Hepatocyte (in vitro differentiated cells): Measurements from ENCODE around the gene PHF21B. TPM values are rescaled to one million over a fixed set of nuclear protein-coding genes. Genes with fewer than 3 reads are reported as not detected.
"Not testable (repeated sequence)": the region's sequence is repeated elsewhere in the genome, so short reads cannot be mapped to it uniquely, and the experiment has no call there.

ENCODE experiments used
- DNase-seq: peaks from one replicate; pipeline ENCODE4 v3.0.0-alpha.2; 2016; ENCODE audit warnings: low spot score
- H2AFZ ChIP-seq: fragments of 200-600 bp; sonication (generic); 2 replicates; pipeline ENCODE4 v1.6.0; 2016; ENCODE audit warnings: antibody characterized with exemption, mild to moderate bottlenecking
- H3K27ac ChIP-seq: fragments of 200-600 bp; sonication (generic); 2 replicates; pipeline ENCODE4 v1.5.1; 2016; ENCODE audit warnings: mild to moderate bottlenecking
- H3K27me3 ChIP-seq: fragments of 200-600 bp; sonication (generic); 2 replicates; pipeline ENCODE4 v1.6.1; 2016
- H3K36me3 ChIP-seq: fragments of 200-600 bp; sonication (generic); replicated peaks from 2 replicates; pipeline ENCODE4 v1.5.1; 2016; ENCODE audit warnings: low read depth; ENCODE audit not compliant: insufficient read depth
- H3K4me1 ChIP-seq: fragments of 200-600 bp; sonication (generic); 2 replicates; pipeline ENCODE4 v1.5.1; 2016; ENCODE audit warnings: mild to moderate bottlenecking, moderate library complexity; ENCODE audit not compliant: insufficient read depth
- H3K4me2 ChIP-seq: fragments of 200-600 bp; sonication (generic); 2 replicates; pipeline ENCODE4 v1.6.0; 2016
- H3K4me3 ChIP-seq: fragments of 200-600 bp; sonication (generic); 2 replicates; pipeline ENCODE4 v1.5.1; 2016; ENCODE audit warnings: mild to moderate bottlenecking
- H3K79me2 ChIP-seq: fragments of 200-600 bp; sonication (generic); 2 replicates; pipeline ENCODE4 v1.6.0; 2017; ENCODE audit warnings: mild to moderate bottlenecking
- H3K9me2 ChIP-seq: fragments of 200-600 bp; sonication (generic); replicated peaks from 2 replicates; pipeline ENCODE4 v1.6.0; 2017; ENCODE audit warnings: mild to moderate bottlenecking; ENCODE audit not compliant: insufficient read depth
- H3K9me3 ChIP-seq: fragments of 200-600 bp; sonication (generic); 2 replicates; pipeline ENCODE4 v1.5.1; 2016; ENCODE audit warnings: low read depth, mild to moderate bottlenecking
- H4K20me1 ChIP-seq: fragments of 200-600 bp; sonication (generic); 2 replicates; pipeline ENCODE4 v1.6.0; 2016; ENCODE audit warnings: mild to moderate bottlenecking; ENCODE audit not compliant: insufficient read depth, poor library complexity, severe bottlenecking
- CTCF ChIP-seq: fragments of 200-600 bp; sonication (generic); IDR thresholded peaks from 2 replicates; pipeline ENCODE4 v1.5.1; 2016; ENCODE audit warnings: antibody characterized with exemption, mild to moderate bottlenecking; ENCODE audit not compliant: poor library complexity
- EZH2 ChIP-seq: fragments of 200-600 bp; sonication (generic); IDR thresholded peaks from 2 replicates; pipeline ENCODE4 v1.6.1; 2016; ENCODE audit warnings: antibody characterized with exemption, mild to moderate bottlenecking, borderline replicate concordance
- EZH2phosphoT487 ChIP-seq: fragments of 200-600 bp; sonication (generic); IDR thresholded peaks from one replicate; pipeline ENCODE4 v1.6.1; 2018; ENCODE audit warnings: antibody characterized with exemption, mild to moderate bottlenecking, low read depth, moderate library complexity; ENCODE audit not compliant: unreplicated experiment, severe bottlenecking
- WGBS: methylation state at CpG from one replicate; pipeline ENCODE4 v1.1.6; 2016; ENCODE audit warnings: low lambda C conversion rate; ENCODE audit errors: missing lambda C conversion rate; 5-methylcytosine and 5-hydroxymethylcytosine counted together
- polyA plus RNA-seq: library from polyadenylated mRNA; unstranded; fragments of >200 nt; fragmentation: Nextera tagmentation; extraction: Ambion mirVana; gene quantifications from 2 replicates; pipeline ENCODE4 v1.2.1, GENCODE V29; 2016
- total RNA-seq: library from RNA; depleted of rRNA; stranded (reverse); fragments of >200 nt; gene quantifications from 2 replicates; pipeline ENCODE4 v1.2.3, GENCODE V29; 2014

PHF21B gene
- total and polyA plus RNA-seq, 2 experiments from 2014 or later: 0.86 to 1.9 TPM

- TF ChIP-seq EZH2phosphoT487: no peak
- TF ChIP-seq CTCF: no peak
- Histone ChIP-seq H3K27ac (no peak overlapping the region), H3K27me3 (peaks cover 14% of the 10 kb centered on the region), H4K20me1 (no peaks in the 10 kb centered on the region), H3K4me3 (no peak overlapping the region), H3K9me3 (no peaks in the 10 kb centered on the region), H3K9me2 (no peaks in the 10 kb centered on the region), H3K79me2 (no peaks in the 10 kb centered on the region), H2AFZ (no peak overlapping the region), H3K4me1 (no peaks in the 10 kb centered on the region), H3K4me2 (no peak overlapping the region), H3K36me3 (no peaks in the 10 kb centered on the region)
- WGBS: 92% methylated on average over 15 of the region's 15 CpGs
- DNase-seq: no peak
Measured at GRCh38 chr22:45055936-45056335, 46.1 kb upstream of the PHF21B start.

GRCh38 chr22:45053571-45053970, 43.8 kb upstream of the PHF21B start:
- no peak overlapping the region for H2AFZ ChIP-seq
- H4K20me1 ChIP-seq: no peaks in the 10 kb centered on the region
- no peak overlapping the region for H3K27ac ChIP-seq
- peaks cover 28% of the 10 kb centered on the region for H3K27me3 ChIP-seq
- no peak for TF ChIP-seq EZH2
- TF ChIP-seq CTCF: no peak
- TF ChIP-seq EZH2phosphoT487: no peak
- no peaks in the 10 kb centered on the region for H3K9me3 ChIP-seq
- H3K4me2 ChIP-seq: no peak overlapping the region
- no peaks in the 10 kb centered on the region for H3K9me2 ChIP-seq
- no peaks in the 10 kb centered on the region for H3K36me3 ChIP-seq
- WGBS: 67% methylated on average over 1 of the region's 1 CpG
- H3K4me3 ChIP-seq: no peak overlapping the region
- no peaks in the 10 kb centered on the region for H3K79me2 ChIP-seq
- H3K4me1 ChIP-seq: no peaks in the 10 kb centered on the region
- DNase-seq: no peak

- Histone ChIP-seq H3K79me2 (no peaks in the 10 kb centered on the region), H3K9me2 (no peaks in the 10 kb centered on the region), H2AFZ (no peak overlapping the region), H3K4me3 (no peak overlapping the region), H4K20me1 (no peaks in the 10 kb centered on the region), H3K9me3 (no peaks in the 10 kb centered on the region), H3K36me3 (no peaks in the 10 kb centered on the region), H3K27ac (no peak overlapping the region), H3K4me2 (no peak overlapping the region), H3K4me1 (no peaks in the 10 kb centered on the region), H3K27me3 (peaks cover 28% of the 10 kb centered on the region)
- WGBS: 33% methylated on average over 1 of the region's 1 CpG
- TF ChIP-seq CTCF: no peak
- TF ChIP-seq EZH2: no peak
- TF ChIP-seq EZH2phosphoT487: no peak
- DNase-seq: no peak
Measured at GRCh38 chr22:45053094-45053493, 43.3 kb upstream of the PHF21B start.

GRCh38 chr22:45052665-45053064, 42.9 kb upstream of the PHF21B start:
- H3K27me3 ChIP-seq: peaks cover 28% of the 10 kb centered on the region
- H3K9me2 ChIP-seq, H3K9me3 ChIP-seq, H3K27ac ChIP-seq, H3K4me3 ChIP-seq, H3K4me2 ChIP-seq, H2AFZ ChIP-seq, DNase-seq, H3K4me1 ChIP-seq, H3K79me2 ChIP-seq, H3K36me3 ChIP-seq, H4K20me1 ChIP-seq: not testable (repeated sequence)
- 31% methylated on average over 3 of the region's 3 CpGs for WGBS
